Measurements from ENCODE around the gene MSH6. TPM values are rescaled to one million over a fixed set of nuclear protein-coding genes. Genes with fewer than 3 reads are reported as not detected.

Gene MSH6
- total and polyA plus RNA-seq, 2 of the 13 experiments (the other 11 are each of a cell fraction or from before 2014, with no cell fraction given) = 20.8 to 113 TPM

DNA sequence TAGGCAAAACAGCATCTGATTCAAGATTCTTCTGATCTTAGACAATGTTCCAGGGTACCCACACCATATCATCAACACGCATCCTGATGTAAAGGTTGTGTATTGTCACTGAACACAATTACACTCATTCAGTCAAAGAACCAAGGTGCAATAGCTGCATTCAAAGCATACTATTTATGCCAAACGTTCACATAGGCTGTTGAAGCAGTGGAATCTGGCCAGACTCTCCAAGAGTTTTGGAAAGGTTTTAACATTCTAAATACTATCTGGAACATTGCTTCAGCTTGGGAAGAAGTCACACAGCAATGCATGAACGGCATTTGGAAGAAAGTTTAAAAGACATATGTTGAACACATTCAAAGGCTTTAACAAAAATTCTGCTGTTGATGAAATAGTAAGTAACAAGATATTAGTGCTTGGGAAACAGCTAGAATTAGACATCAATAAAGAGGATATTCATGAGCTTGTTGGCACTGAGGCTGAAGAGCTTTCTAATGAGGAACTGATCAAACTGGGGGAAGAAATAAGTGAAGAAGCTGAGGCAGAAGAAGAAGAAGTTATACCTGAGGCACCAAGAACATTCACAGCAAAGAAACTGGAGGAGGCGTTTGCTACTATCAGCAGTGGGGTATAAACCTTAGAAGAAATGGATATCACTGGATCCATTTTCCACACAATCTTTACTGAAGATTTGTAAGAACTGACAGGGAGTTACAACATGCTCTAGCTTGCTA is 47.6 kb upstream of the MSH6 start:
- TF ChIP-seq ZBTB38 (CRISPR knock-in tag; IDR thresholded peaks at IDR 0.05) (no peak), ZNF251 (CRISPR knock-in tag; IDR thresholded peaks at IDR 0.05) (no peak), TCF7 (IDR thresholded peaks at IDR 0.05; ENCODE audit: low read depth) (no peak)
- Histone ChIP-seq H3K9me3 (ENCODE audit: low read length) (no peaks in the 10 kb centered on the region), H3K4me2 (ENCODE audit: low read depth, low read length) (no peak overlapping the region), H3K79me2 (ENCODE audit: insufficient read depth, low read length) (no peaks in the 10 kb centered on the region), H3K27me3 (ENCODE audit: control insufficient read depth in 1 of 2, insufficient read depth in 2 of 2, low read length in 2 of 2) (peaks cover 0 to 2% of the 10 kb centered on the region in 2 experiments; a peak in 2 of 5 replicates), H3K9ac (ENCODE audit: insufficient read depth, low read depth, low read length) (no peak overlapping the region), H3K4me1 (ENCODE audit: insufficient read depth, low read length) (no peaks in the 10 kb centered on the region), H2AFZ (ENCODE audit: low read length) (no peak overlapping the region), H3K4me3 (replicated peaks in 1 of 3; ENCODE audit: insufficient read depth in 1 of 3, low read depth in 2 of 3, low read length in 3 of 3) (no peak overlapping the region), H3K27ac (ENCODE audit: extremely low read length, insufficient read depth, low read length) (no peak overlapping the region), H3K36me3 (replicated peaks in 1 of 2; ENCODE audit: control insufficient read depth in 1 of 2, insufficient read depth in 2 of 2, low read length in 2 of 2) (no peaks in the 10 kb centered on the region), H4K20me1 (ENCODE audit: insufficient read depth, low read length) (no peaks in the 10 kb centered on the region)
- FAIRE-seq (no peak), ATAC-seq (no peak), DNase-seq (ENCODE audit: low spot score) (no peak)
- ChIA-PET CTCF (ENCODE audit: low intra/inter-chr PET ratio, low total read pairs) (no interaction called here), POLR2A (no interaction called here)
- in situ Hi-C loops (cut with HindIII; ENCODE audit: extremely low pct_ligation_motif_present, low pct_unique_long_range_greater_than_20kb) = no loop called here
- 11% methylated on average over 4 of the region's 4 CpGs for WGBS (ENCODE audit: low lambda C conversion rate)
- BruUV-seq (replicated peaks) = no TSS peak
- intact Hi-C loops (cut with micrococcal nuclease; ENCODE audit: unreplicated experiment) = no loop called here

DNA sequence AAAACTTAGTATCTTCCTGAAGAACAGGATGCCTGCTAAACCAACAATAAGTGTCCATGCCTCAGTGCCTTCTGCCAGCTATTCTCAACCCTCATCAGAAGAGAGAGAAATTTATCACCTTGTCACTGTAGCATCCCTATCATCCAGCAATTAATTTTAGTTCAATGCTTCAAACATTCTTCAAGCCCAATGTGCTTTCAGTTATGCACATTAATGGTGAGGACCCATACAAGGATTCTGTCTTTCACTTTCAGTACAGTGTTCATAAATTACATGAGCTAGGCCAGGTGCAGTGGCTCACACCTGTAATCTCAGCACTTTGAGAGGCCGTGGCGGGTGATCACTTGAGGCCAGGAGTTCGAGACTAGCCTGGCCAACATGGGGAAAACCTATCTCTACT is 47.0 kb upstream of the MSH6 start:
- no peak overlapping the region for H3K4me3 ChIP-seq (replicated peaks in 1 of 3; ENCODE audit: insufficient read depth in 1 of 3, low read depth in 2 of 3, low read length in 3 of 3)
- peaks cover 0 to 2% of the 10 kb centered on the region in 2 experiments; a peak in 2 of 5 replicates for H3K27me3 ChIP-seq (ENCODE audit: control insufficient read depth in 1 of 2, insufficient read depth in 2 of 2, low read length in 2 of 2)
- DNase-seq (ENCODE audit: low spot score) (no peak), FAIRE-seq (no peak), ATAC-seq (no peak)
- no peaks in the 10 kb centered on the region for H3K9me3 ChIP-seq (ENCODE audit: low read length)
- H3K4me1 ChIP-seq (ENCODE audit: insufficient read depth, low read length) = no peaks in the 10 kb centered on the region
- no peaks in the 10 kb centered on the region for H3K36me3 ChIP-seq (replicated peaks in 1 of 2; ENCODE audit: control insufficient read depth in 1 of 2, insufficient read depth in 2 of 2, low read length in 2 of 2)
- no peak overlapping the region for H3K4me2 ChIP-seq (ENCODE audit: low read depth, low read length)
- H3K79me2 ChIP-seq (ENCODE audit: insufficient read depth, low read length) = no peaks in the 10 kb centered on the region
- in situ Hi-C loops (cut with HindIII; ENCODE audit: extremely low pct_ligation_motif_present, low pct_unique_long_range_greater_than_20kb) = no loop called here
- WGBS (ENCODE audit: low lambda C conversion rate) = 38% methylated on average over 3 of the region's 3 CpGs
- no peak overlapping the region for H3K9ac ChIP-seq (ENCODE audit: insufficient read depth, low read depth, low read length)
- TF ChIP-seq MIXL1 (CRISPR knock-in tag; IDR thresholded peaks at IDR 0.05) = no peak
- no peak for TF ChIP-seq ZFYVE20 (CRISPR knock-in tag; IDR thresholded peaks at IDR 0.05; ENCODE audit: borderline replicate concordance, low read depth)
- TF ChIP-seq, protein P1, sequence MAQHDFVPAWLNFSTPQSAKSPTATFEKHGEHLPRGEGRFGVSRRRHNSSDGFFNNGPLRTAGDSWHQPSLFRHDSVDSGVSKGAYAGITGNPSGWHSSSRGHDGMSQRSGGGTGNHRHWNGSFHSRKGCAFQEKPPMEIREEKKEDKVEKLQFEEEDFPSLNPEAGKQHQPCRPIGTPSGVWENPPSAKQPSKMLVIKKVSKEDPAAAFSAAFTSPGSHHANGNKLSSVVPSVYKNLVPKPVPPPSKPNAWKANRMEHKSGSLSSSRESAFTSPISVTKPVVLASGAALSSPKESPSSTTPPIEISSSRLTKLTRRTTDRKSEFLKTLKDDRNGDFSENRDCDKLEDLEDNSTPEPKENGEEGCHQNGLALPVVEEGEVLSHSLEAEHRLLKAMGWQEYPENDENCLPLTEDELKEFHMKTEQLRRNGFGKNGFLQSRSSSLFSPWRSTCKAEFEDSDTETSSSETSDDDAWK (CRISPR knock-in tag; IDR thresholded peaks at IDR 0.05) = no peak
- no peak for TF ChIP-seq SRSF1 (optimal IDR thresholded peaks at IDR 0.05; ENCODE audit: low read depth, low read length)
- intact Hi-C loops (cut with micrococcal nuclease; ENCODE audit: unreplicated experiment) = no loop called here
- no peaks in the 10 kb centered on the region for H4K20me1 ChIP-seq (ENCODE audit: insufficient read depth, low read length)
- CTCF ChIA-PET (ENCODE audit: low intra/inter-chr PET ratio, low total read pairs) = no interaction called here
- H2AFZ ChIP-seq (ENCODE audit: low read length) = no peak overlapping the region
- H3K27ac ChIP-seq (ENCODE audit: extremely low read length, insufficient read depth, low read length) = no peak overlapping the region
- POLR2A ChIA-PET = no interaction called here
- no TSS peak for BruUV-seq (replicated peaks)
